ACC112 (cell line): ENCODE measurements around the gene PHLDA1.
"Not testable (repeated sequence)": the region's sequence is repeated elsewhere in the genome, so short reads cannot be mapped to it uniquely, and the experiment has no call there.

Experiments used
- H2AFZ ChIP-seq: fragments of 200-600 bp; sonication (generic); one replicate; pipeline ENCODE4 v1.6.0; 2017; ENCODE audit warnings: antibody characterized with exemption, low read length; ENCODE audit not compliant: unreplicated experiment
- H3K27ac ChIP-seq: fragments of 200-600 bp; sonication (generic); 2 replicates; pipeline ENCODE4 v1.5.1; 2014; ENCODE audit warnings: low read depth, mild to moderate bottlenecking, antibody characterized with exemption, low read length, moderate library complexity
- H3K27me3 ChIP-seq: fragments of 200-600 bp; sonication (generic); 2 replicates; pipeline ENCODE4 v1.6.1; 2014; ENCODE audit warnings: mild to moderate bottlenecking, antibody characterized with exemption, low read length, moderate library complexity, mixed read lengths; ENCODE audit not compliant: insufficient read depth
- H3K36me3 ChIP-seq: fragments of 200-600 bp; sonication (generic); 2 replicates; pipeline ENCODE4 v1.6.1; 2016; ENCODE audit warnings: mild to moderate bottlenecking, antibody characterized with exemption, low read length, moderate library complexity, mixed read lengths; ENCODE audit not compliant: insufficient read depth
- H3K4me1 ChIP-seq: fragments of 200-600 bp; sonication (generic); one replicate; pipeline ENCODE4 v1.6.1; 2016; ENCODE audit warnings: low read length, mixed read lengths; ENCODE audit not compliant: insufficient read depth, unreplicated experiment, control insufficient read depth
- H3K4me3 ChIP-seq: fragments of 200-600 bp; sonication (generic); 2 replicates; pipeline ENCODE4 v1.5.1; 2014; ENCODE audit warnings: mild to moderate bottlenecking, low read depth, low read length
- H3K79me2 ChIP-seq: fragments of 200-600 bp; sonication (generic); one replicate; pipeline ENCODE4 v1.6.0; 2016; ENCODE audit warnings: low read length; ENCODE audit not compliant: control insufficient read depth, unreplicated experiment, insufficient read depth

PHLDA1 gene

DNA sequence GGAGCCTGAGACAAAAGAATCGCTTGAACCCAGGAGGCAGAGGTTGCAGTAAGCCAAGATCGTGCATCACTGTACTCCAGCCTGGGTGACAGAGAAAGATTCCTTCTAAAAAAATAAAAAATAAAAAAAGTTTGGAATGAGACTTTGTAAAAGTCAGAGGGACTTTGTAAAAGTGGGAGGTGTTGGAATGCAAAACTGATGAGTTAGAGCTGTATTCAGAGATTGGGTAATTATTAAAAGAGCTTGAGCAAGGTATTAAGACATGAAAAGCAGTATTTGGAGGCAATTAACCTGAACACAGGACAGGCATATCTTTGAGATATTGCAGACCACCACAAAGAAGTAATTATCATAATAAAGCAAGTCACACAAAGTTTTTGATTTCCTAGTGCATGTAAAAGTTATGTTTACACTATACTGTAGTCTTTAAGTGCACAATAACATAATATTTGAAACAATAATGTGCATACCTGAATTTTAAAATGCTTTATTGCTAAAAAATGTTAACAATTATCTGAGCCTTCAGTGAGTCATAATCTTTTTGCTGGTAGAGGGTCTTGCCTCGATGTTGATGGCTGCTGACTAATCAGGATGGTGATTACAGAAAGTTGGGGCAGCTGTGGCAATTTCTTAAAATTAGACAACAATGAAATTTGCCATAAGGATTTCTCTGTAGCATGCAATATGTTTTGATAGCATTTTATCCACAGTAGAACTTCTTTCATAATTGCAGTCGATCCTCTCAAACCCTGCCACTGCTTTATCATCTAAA, 33.1 kb downstream of the PHLDA1 start:
- Histone ChIP-seq H3K4me3 (no peak overlapping the region), H3K79me2 (no peaks in the 10 kb centered on the region), H3K36me3 (no peaks in the 10 kb centered on the region), H3K27me3 (no peaks in the 10 kb centered on the region), H3K27ac (peak overlapping the region; percentile 41; the same call in 1 of the 2 replicates), H3K4me1 (peaks cover 29% of the 10 kb centered on the region), H2AFZ (no peak overlapping the region)

DNA sequence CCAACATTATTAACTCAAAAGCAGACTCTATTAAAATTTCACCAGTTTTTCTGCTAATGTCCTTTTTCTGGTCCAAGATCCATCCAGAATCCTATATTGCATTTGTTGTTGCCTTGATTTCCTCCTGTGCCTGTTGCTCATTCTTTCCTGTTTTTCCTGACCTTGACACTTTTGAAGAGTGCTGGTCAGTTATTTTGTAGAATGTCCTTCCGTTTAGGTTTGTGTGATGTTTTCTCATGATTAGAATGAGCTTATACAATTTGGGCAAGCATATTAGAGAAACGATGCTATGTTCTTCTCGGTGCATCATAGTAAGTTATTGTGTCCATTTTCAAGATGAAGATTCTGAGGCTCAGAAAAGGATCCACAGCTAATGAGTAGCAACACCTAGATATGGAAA, 33.9 kb downstream of the PHLDA1 start:
- Histone ChIP-seq H3K4me3 (no peak overlapping the region), H3K27ac (no peak overlapping the region), H3K27me3 (no peaks in the 10 kb centered on the region), H3K79me2 (no peaks in the 10 kb centered on the region), H2AFZ (no peak overlapping the region), H3K36me3 (no peaks in the 10 kb centered on the region), H3K4me1 (peaks cover 29% of the 10 kb centered on the region)

DNA sequence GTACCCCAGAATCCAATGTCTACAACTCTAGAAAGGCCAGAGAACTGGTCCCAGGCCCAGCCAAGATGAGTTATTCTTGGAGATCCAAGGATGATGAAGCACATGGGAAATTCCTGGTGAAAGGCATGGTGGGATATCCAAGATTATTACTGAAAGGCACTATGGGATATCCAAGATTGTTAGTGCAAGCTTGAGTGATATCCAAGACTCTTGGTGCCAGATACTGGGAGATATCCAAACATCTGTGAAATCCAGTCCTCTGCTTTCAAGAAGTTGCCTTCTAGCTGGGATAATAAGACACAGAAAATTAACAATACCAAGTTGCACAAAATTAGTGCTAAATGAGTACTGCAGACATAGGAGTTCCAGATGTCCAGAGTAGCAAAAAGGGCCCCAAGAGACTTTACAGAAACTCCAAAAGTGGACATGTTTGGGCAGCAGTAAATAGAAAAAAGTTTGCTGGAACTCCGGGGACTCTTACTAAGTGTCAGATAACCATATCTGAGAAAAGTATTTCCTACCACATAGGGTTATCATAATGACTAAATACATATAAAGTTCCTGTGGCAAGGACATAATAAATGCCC, 34.6 kb downstream of the PHLDA1 start:
- H3K4me1 ChIP-seq = peaks cover 29% of the 10 kb centered on the region
- H3K27ac ChIP-seq = no peak overlapping the region
- H2AFZ ChIP-seq = peak overlapping the region; percentile 78
- H3K27me3 ChIP-seq = no peaks in the 10 kb centered on the region
- H3K36me3 ChIP-seq = no peaks in the 10 kb centered on the region
- H3K79me2 ChIP-seq = no peaks in the 10 kb centered on the region
- H3K4me3 ChIP-seq = no peak overlapping the region

DNA sequence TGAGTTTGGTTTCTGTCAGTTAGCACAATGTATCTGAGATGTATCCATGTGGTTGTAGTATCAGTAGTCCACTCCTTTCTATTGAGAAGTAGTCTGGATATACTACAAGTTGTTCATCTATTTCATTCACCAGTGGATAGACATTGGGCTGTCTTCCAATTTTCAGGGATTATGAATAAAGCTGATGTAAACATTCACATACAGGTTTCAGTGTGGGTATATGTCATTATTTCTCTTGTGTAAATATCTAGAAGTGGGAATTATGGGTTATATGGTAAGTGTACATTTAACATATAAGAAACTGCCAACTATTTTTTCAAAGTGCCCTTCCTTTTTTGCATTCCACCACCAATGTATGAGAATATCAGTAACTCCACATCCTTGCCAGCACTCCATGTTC, 35.9 kb downstream of the PHLDA1 start:
- no peak overlapping the region for H3K27ac ChIP-seq

DNA sequence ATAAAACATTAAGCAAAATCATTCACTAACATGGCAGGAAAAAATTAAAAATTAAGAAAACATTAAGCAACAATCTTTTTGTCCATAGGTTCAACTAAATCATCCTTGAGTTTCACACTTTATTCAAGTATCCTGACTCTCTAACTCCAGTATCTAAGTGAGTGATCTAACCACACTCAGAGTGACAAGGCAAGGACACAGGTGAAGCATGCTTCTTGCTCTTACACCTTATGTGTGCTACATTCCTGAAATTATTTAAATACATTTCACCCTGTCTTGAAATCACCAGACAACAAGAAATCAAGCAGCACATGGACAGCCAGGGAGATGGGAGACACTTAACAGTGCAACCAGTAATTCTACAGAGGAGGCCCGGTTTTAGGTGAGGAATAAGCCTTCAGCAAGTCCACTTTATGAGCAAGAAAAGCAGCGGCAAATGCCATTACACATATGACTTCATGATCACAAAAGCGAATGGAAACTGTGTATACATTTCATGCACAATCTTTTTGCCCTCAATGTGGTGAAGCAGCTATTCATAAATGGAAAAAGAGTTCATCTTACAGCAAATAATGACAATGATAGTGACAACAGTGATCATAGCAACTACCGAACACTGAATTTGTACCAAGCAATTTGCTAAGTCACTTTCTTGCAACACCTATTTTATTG, 37.4 kb downstream of the PHLDA1 start:
- H3K4me3 ChIP-seq = no peak overlapping the region
- no peaks in the 10 kb centered on the region for H3K79me2 ChIP-seq
- H3K27ac ChIP-seq = no peak overlapping the region
- no peaks in the 10 kb centered on the region for H3K36me3 ChIP-seq
- H3K4me1 ChIP-seq = peaks cover 25% of the 10 kb centered on the region
- H3K27me3 ChIP-seq = no peaks in the 10 kb centered on the region
- H2AFZ ChIP-seq = no peak overlapping the region

More for the DNA sequence above, 35.9 kb downstream of the PHLDA1 start:
- peaks cover 29% of the 10 kb centered on the region for H3K4me1 ChIP-seq
- H2AFZ ChIP-seq = no peak overlapping the region
- no peak overlapping the region for H3K4me3 ChIP-seq
- H3K36me3 ChIP-seq = no peaks in the 10 kb centered on the region
- H3K79me2 ChIP-seq = no peaks in the 10 kb centered on the region
- no peaks in the 10 kb centered on the region for H3K27me3 ChIP-seq

DNA sequence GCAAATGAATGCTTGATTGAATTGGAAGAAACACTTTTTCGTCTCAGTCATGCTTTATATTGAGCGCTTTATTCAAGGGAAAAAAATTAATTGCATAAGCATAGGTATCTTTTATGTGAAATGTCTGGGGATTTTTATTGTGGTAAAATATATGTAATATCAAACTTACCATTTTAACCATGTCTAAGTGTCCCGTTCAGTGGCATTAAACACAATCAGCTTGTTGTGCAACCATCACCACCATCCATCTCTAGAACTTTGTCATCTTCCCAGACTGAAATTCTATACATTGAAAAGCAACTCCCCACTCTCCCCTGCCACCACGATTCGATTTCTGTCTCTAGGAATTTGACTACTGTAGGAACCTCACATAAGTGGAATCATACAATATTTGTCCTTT, 39.8 kb downstream of the PHLDA1 start:
- Histone ChIP-seq H3K79me2 (no peaks in the 10 kb centered on the region), H2AFZ (no peak overlapping the region), H3K4me1 (peaks cover under 1% of the 10 kb centered on the region), H3K27ac (no peak overlapping the region), H3K27me3 (no peaks in the 10 kb centered on the region), H3K36me3 (no peaks in the 10 kb centered on the region), H3K4me3 (no peak overlapping the region)

DNA sequence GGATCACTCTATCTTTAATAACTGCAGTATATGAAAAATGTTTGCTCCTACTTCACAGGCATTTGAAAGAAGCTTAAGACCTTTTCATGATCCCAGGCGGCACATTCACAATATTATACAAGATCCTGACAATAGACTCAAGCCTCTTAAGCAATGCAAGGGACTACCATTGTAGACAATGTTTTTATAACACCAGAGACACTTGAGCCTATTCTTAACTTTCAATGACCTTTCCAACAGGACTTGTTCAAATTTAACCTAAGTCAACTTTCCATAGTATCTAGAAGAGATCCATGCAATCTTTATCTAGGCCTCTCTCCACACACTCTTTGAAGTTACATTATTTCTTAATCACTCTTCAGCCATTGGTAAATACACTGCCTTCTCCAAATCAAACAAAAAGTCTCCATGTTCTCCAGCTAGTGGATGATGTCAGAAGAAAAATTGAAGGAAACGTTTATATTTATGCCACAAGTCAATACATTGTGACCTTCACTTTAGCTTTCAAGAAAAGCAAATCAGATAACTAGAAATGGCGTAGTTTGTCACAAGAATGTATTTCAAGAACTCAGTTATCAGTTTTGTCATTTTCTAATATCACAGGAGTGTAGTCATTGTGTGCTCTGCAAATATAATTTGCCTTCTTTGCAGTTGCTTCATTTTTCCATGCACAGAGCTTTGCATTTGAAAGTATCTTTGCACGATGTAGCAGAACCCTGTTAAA, 41.2 kb downstream of the PHLDA1 start:
- Histone ChIP-seq H3K27me3 (no peaks in the 10 kb centered on the region), H3K36me3 (no peaks in the 10 kb centered on the region), H3K27ac (no peak overlapping the region), H3K4me3 (no peak overlapping the region), H2AFZ (no peak overlapping the region), H3K79me2 (no peaks in the 10 kb centered on the region), H3K4me1 (no peaks in the 10 kb centered on the region)

DNA sequence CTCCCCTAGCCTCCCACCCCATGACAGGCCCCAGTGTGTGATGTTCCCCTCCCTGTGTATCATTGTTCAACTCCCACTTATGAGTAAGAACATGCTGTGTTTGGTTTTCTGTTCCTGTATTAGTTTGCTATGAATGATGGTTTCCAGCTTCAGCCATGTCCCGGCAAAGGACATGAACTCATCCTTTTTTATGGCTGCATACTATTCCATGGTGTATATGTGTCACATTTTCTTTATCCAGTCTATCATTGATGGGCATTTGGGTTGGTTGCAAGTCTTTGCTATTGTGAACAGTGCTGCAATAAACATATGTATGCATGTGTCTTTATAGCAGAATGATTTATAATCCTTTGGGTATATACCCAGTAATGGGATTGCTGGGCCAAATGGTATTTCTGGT, 43.9 kb downstream of the PHLDA1 start:
- not testable (repeated sequence) for H3K4me3 ChIP-seq, H3K27me3 ChIP-seq, H3K27ac ChIP-seq, H2AFZ ChIP-seq, H3K79me2 ChIP-seq, H3K36me3 ChIP-seq
- H3K4me1 ChIP-seq = peaks cover 10% of the 10 kb centered on the region

DNA sequence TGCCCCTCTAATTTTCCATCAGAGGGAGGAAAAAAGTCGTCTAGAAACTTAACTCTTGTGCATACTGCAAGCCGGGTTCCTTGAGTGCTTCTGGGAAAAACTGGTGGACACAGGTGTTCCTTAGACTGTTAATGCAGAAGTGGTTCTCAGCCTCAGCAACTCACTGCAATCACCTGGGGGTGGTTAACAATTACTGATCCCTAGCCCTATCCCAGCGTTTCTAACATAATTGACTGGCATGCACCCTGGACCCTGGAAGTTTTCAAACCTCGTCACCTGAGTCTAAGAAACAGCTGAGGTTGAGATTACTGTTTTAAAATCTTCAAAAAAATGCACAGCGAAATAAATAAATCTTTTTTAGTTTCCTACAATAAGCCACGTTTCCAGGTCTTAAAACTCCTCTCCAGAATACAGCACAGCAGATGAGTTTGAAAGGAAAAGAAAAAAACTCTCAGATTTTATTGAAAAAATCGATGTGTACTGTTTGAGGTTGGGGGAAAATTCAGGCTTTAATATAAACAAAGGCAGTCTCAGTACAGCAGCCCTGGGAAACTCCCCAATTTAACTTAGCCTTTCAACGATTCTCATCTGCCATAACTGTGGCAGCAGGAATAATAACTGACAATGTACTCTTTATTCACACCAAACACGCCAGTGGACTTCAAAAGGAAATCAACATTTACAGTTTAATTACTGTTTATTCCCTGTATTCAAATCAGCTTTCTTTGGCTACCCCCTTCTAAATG, 45.4 kb downstream of the PHLDA1 start:
- no peaks in the 10 kb centered on the region for H3K27me3 ChIP-seq
- peak overlapping the region; percentile 5; the same call in 1 of the 2 replicates for H3K27ac ChIP-seq
- no peak overlapping the region for H3K4me3 ChIP-seq
- H2AFZ ChIP-seq = peak overlapping the region; percentile 52
- H3K36me3 ChIP-seq = no peaks in the 10 kb centered on the region
- H3K79me2 ChIP-seq = no peaks in the 10 kb centered on the region
- peaks cover 18% of the 10 kb centered on the region for H3K4me1 ChIP-seq

DNA sequence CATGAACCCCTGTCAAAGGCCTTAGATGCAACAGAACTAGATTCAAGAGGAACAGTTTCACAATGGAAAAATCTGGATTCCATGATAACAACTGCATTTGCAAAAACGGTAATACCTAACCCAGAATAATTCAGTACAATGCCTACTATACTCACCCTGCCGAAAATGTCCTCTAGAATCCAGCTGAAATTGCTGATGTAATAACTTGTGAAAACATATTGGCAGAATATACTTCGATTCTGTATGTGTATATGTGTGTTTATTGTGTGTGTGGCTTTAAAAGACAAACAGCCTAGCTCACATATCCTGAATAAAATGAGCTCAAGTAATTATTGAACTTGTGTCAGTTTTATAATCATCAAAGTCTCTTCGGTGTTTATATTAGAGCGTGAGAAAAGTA, 46.0 kb downstream of the PHLDA1 start:
- peaks cover 18% of the 10 kb centered on the region for H3K4me1 ChIP-seq
- no peak overlapping the region for H3K27ac ChIP-seq
- H3K27me3 ChIP-seq = no peaks in the 10 kb centered on the region
- H3K36me3 ChIP-seq = no peaks in the 10 kb centered on the region
- H2AFZ ChIP-seq = no peak overlapping the region
- H3K79me2 ChIP-seq = no peaks in the 10 kb centered on the region
- no peak overlapping the region for H3K4me3 ChIP-seq
